ENCODE results near the gene EPHB6.
A peak's percentile ranks its signal among the peaks of the same experiment; 100 is the strongest.

EPHB6 gene

GRCh38 chr7:142806957-142807356 lies 47.9 kb upstream of the EPHB6 start:
- Histone ChIP-seq H3F3A (ENCODE audit: insufficient read depth, low read length) (0 out of 2 replicates have a peak, but pooled peaks cover 6% of the 10 kb centered on the region), H3K27me3 (ENCODE audit: insufficient read depth, low read length) (no peaks in the 10 kb centered on the region), H3K9ac (ENCODE audit: low read length) (peak overlapping the region; percentile 66; the same call in 1 of the 2 replicates), H3K36me3 (ENCODE audit: insufficient read depth, low read length) (peaks cover 11% of the 10 kb centered on the region; the same call in 1 of the 2 replicates), H3K79me2 (ENCODE audit: insufficient read depth, low read length) (no peaks in the 10 kb centered on the region), H3K9me2 (ENCODE audit: low read depth, low read length) (no peaks in the 10 kb centered on the region), H3K4me1 (ENCODE audit: insufficient read depth, low read length, severe bottlenecking) (peaks cover 75% of the 10 kb centered on the region), H3K9me3 (ENCODE audit: low read length) (no peaks in the 10 kb centered on the region), H3K27ac (ENCODE audit: low read depth, low read length, poor library complexity, severe bottlenecking) (peak overlapping the region; percentile 99), H4K20me1 (ENCODE audit: insufficient read depth, low read length) (no peaks in the 10 kb centered on the region), H3K4me3 (ENCODE audit: low read depth, low read length, poor library complexity, severe bottlenecking) (no peak overlapping the region), H2AFZ (ENCODE audit: low read length) (no peak overlapping the region), H3K4me2 (ENCODE audit: low read length) (peak overlapping the region; percentile 52; the same call in 1 of the 2 replicates)
- TF ChIP-seq, protein P1, sequence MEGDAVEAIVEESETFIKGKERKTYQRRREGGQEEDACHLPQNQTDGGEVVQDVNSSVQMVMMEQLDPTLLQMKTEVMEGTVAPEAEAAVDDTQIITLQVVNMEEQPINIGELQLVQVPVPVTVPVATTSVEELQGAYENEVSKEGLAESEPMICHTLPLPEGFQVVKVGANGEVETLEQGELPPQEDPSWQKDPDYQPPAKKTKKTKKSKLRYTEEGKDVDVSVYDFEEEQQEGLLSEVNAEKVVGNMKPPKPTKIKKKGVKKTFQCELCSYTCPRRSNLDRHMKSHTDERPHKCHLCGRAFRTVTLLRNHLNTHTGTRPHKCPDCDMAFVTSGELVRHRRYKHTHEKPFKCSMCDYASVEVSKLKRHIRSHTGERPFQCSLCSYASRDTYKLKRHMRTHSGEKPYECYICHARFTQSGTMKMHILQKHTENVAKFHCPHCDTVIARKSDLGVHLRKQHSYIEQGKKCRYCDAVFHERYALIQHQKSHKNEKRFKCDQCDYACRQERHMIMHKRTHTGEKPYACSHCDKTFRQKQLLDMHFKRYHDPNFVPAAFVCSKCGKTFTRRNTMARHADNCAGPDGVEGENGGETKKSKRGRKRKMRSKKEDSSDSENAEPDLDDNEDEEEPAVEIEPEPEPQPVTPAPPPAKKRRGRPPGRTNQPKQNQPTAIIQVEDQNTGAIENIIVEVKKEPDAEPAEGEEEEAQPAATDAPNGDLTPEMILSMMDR (IDR thresholded peaks at IDR 0.05; ENCODE audit: low read length) = no peak
- no peak for TF ChIP-seq EZH2 (IDR thresholded peaks at IDR 0.05; ENCODE audit: borderline replicate concordance, low read length)

GRCh38 chr7:142807855-142808460 lies 46.9 kb upstream of the EPHB6 start:
- Histone ChIP-seq H3K36me3 (ENCODE audit: insufficient read depth, low read length) (0 out of 2 replicates have a peak, but pooled peaks cover 4% of the 10 kb centered on the region), H3K9ac (ENCODE audit: low read length) (peak overlapping the region; percentile 66), H3K9me2 (ENCODE audit: low read depth, low read length) (no peaks in the 10 kb centered on the region), H3K4me1 (ENCODE audit: insufficient read depth, low read length, severe bottlenecking) (peaks cover 84% of the 10 kb centered on the region), H3K4me2 (ENCODE audit: low read length) (peak overlapping the region; percentile 52), H3K9me3 (ENCODE audit: low read length) (no peaks in the 10 kb centered on the region), H2AFZ (ENCODE audit: low read length) (no peak overlapping the region), H3K4me3 (ENCODE audit: low read depth, low read length, poor library complexity, severe bottlenecking) (peak overlapping the region; percentile 14), H3K27ac (ENCODE audit: low read depth, low read length, poor library complexity, severe bottlenecking) (peak overlapping the region; percentile 99), H3F3A (ENCODE audit: insufficient read depth, low read length) (0 out of 2 replicates have a peak, but pooled peaks cover 6% of the 10 kb centered on the region), H4K20me1 (ENCODE audit: insufficient read depth, low read length) (no peaks in the 10 kb centered on the region), H3K79me2 (ENCODE audit: insufficient read depth, low read length) (no peaks in the 10 kb centered on the region), H3K27me3 (ENCODE audit: insufficient read depth, low read length) (no peaks in the 10 kb centered on the region)
- no peak for TF ChIP-seq EZH2 (IDR thresholded peaks at IDR 0.05; ENCODE audit: borderline replicate concordance, low read length)
- TF ChIP-seq, protein P1 (IDR thresholded peaks at IDR 0.05; ENCODE audit: low read length) = no peak

DNA sequence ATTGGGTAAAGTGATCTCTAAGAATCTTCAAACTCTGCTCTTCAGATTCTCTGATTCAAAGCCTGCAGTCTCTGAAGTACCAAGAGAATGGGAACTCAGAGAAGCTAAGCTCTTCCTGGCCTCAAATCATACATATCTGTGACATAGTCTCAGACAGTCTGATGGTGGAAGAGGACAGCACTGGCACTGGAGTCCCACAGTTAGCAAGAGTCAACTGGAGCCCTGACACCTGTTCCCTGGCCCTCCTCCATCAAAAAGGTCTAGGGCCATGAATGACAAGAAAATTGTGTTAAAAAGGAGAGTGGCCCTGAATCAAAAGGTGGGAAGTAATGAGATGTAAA lies 46.4 kb upstream of the EPHB6 start:
- Histone ChIP-seq H2AFZ (ENCODE audit: low read length) (no peak overlapping the region), H3K4me3 (ENCODE audit: low read depth, low read length, poor library complexity, severe bottlenecking) (peak overlapping the region; percentile 14), H3K4me2 (ENCODE audit: low read length) (peak overlapping the region; percentile 52), H3K79me2 (ENCODE audit: insufficient read depth, low read length) (no peaks in the 10 kb centered on the region), H3K9me2 (ENCODE audit: low read depth, low read length) (no peaks in the 10 kb centered on the region), H3K36me3 (ENCODE audit: insufficient read depth, low read length) (no peaks in the 10 kb centered on the region), H3K9ac (ENCODE audit: low read length) (peak overlapping the region; percentile 66), H3K9me3 (ENCODE audit: low read length) (no peaks in the 10 kb centered on the region), H3K4me1 (ENCODE audit: insufficient read depth, low read length, severe bottlenecking) (peaks cover 84% of the 10 kb centered on the region), H3K27ac (ENCODE audit: low read depth, low read length, poor library complexity, severe bottlenecking) (peak overlapping the region; percentile 99), H3F3A (ENCODE audit: insufficient read depth, low read length) (0 out of 2 replicates have a peak, but pooled peaks cover 6% of the 10 kb centered on the region), H3K27me3 (ENCODE audit: insufficient read depth, low read length) (no peaks in the 10 kb centered on the region), H4K20me1 (ENCODE audit: insufficient read depth, low read length) (no peaks in the 10 kb centered on the region)
- TF ChIP-seq, protein P1 (IDR thresholded peaks at IDR 0.05; ENCODE audit: low read length) = no peak
- no peak for TF ChIP-seq EZH2 (IDR thresholded peaks at IDR 0.05; ENCODE audit: borderline replicate concordance, low read length)

Measured in OCI-LY1 (cell line).